Activated gamma-delta T cell treated with anti-CD3 and anti-CD28 coated beads, Interleukin-2, amount 50 U/mL, for 16 hours (primary cell): ENCODE measurements around the gene SYNE2.
"Not testable (repeated sequence)": the region's sequence is repeated elsewhere in the genome, so short reads cannot be mapped to it uniquely, and the experiment has no call there.

Source experiments
- DNase-seq: peaks from one replicate; pipeline ENCODE4 v3.0.0-alpha.2; 2020; ENCODE audit warnings: low read depth

The SYNE2 gene

DNA sequence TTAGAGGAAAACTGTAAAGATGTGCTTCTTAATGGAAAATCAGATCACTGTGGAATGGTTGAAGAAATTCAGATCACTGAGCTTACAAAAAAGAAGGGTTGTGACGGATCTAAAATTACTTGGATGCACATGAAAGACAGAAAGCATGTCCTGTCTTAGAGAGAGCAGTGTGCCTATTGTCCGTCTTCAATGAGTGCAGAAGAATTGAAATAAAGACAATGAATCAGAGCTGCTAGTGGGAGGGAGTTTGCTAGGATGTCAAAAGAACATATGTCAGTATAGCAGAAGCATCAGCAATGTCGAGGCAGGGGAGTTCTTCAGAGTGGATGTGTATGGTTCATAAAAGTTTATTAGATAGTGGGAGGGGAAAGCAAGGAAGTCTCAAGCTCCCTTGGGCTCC, 172.7 kb downstream of the SYNE2 start:
- DNase-seq, result no peak

- DNase-seq, result no peak
These were observed 173.8 kb downstream of the SYNE2 start for GRCh38 chr14:64026600-64026999.

GRCh38 chr14:64035143-64035542, 182.3 kb downstream of the SYNE2 start:
- no peak for DNase-seq

DNA sequence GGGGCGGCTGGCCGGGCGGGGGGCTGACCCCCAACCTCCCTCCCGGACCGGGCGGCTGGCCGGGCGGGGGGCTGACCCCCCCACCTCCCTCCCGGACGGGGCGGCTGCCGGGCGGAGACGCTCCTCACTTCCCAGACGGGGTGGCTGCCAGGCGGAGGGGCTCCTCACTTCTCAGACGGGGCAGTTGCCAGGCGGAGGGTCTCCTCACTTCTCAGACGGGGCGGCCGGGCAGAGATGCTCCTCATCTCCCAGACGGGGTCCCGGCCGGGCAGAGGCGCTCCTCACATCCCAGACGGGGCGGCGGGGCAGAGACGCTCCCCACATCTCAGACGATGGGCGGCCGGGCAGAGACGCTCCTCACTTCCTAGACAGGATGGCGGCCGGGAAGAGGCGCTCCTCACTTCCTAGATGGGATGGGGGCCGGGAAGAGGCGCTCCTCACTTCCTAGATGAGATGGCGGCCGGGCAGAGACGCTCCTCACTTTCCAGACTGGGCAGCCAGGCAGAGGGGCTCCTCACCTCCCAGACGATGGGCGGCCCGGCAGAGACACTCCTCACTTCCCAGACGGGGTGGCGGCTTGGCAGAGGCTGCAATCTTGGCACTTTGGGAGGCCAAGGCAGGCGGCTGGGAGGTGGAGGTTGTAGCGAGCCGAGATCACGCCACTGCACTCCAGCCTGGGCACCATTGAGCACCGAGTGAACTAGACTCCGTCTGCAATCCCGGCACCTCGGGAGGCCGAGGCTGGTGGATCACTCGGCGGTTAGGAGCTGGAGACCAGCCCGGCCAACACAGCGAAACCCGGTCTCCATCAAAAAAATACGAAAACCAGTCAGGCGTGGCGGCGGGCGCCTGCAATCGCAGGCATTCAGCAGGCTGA, 185.3 kb downstream of the SYNE2 start:
- not testable (repeated sequence) for DNase-seq

- no peak for DNase-seq
These were observed 186.2 kb downstream of the SYNE2 start for GRCh38 chr14:64038841-64039542.

GRCh38 chr14:64040044-64040443, 187.2 kb downstream of the SYNE2 start:
- DNase-seq, result no peak

DNA sequence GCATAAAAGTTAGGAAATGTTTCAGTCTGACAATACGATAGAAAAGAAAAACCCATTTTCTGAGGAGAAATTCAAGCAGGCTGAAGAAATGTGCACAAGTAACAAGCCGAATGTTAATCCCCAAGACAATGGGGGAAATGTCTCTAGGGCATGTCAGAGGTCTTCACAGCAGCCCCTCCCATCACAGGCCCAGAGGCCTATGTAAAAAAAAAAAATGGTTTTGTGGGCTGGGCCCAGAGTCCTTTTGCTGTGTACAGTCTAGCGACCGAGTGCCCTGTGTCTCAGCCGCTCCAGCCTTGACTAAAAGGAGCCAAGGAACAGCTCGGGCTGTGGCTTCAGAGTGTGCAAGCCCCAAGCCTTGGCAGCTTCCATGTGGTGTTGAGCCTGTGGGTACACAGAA, 190.5 kb downstream of the SYNE2 start:
- DNase-seq, result not testable (repeated sequence)

DNA sequence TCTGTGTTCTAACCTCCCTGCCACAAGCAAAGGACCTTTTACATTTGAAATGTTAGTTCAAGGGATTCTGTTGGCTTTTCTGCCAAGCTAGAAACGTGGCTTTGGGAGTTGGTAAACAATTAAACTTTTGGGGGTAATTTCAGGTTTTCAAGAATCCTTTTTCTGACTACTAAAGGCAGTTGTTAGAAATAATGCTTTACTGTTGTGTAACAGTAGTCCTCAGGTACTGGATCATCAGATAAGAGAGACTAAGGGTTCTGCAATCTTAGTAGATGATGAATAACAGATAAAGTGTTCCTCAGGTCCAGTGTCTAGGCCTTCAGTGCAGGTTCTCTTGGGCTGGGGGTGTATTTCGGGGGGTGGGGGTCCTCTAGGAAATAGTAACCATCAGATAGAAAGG, 192.3 kb downstream of the SYNE2 start:
- DNase-seq, result no peak

DNA sequence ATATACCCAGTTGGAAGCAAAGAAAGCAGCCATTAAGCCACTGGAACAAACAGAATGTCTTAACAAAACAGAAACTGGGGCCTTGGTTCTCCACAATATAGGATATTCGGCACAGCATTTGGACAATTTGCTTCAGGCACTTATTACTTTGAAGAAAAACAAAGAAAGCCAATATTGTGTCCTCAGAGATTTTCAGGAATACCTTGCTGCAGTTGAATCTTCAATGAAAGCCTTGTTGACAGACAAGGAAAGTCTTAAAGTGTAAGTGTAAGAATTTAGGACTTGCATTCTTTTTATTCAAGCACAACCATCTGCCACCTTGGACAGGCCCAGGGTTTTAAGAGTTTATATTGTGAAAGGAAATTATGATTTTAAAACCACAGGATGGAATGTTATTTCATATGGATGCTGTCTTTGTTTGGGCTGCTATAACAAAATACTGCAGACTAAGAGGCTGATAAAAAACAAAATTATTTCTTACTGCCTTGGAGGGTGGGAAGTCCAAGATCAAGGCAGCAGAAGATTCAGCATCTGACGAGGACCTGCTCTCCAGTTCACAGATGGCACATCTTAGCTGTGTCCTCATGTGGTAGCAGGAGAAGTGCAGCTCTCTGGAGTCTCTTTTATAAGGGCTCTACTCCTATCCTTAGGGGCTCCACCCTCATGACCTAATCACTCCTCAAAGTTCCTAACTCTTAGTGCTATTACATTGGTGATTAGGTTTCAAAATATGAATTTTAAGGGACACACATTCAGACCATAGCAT, 197.0 kb downstream of the SYNE2 start:
- DNase-seq, result no peak

- DNase-seq, result no peak
These were observed 201.2 kb downstream of the SYNE2 start for GRCh38 chr14:64053694-64054669.

GRCh38 chr14:64059454-64060198, 206.8 kb downstream of the SYNE2 start:
- DNase-seq, result no peak

DNA sequence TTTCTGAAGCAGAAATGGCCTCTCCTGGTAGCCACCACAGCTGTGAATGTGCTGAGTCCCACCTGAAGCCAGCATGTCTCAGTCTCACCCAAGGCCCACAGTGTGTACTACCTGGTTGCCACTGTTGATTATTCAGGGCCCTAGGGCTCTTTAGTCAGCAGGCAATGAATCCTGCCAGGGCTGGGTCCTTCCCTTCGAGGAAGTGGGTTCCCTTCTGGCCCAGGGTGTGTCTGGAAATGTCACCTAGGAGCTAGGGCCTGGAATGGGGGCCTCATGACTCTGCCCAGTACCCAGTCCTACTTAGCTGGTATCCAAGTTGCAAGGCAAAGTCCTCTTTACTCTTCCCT, 207.4 kb downstream of the SYNE2 start:
- no peak for DNase-seq

GRCh38 chr14:64060648-64061096, 207.9 kb downstream of the SYNE2 start:
- DNase-seq, result no peak

DNA sequence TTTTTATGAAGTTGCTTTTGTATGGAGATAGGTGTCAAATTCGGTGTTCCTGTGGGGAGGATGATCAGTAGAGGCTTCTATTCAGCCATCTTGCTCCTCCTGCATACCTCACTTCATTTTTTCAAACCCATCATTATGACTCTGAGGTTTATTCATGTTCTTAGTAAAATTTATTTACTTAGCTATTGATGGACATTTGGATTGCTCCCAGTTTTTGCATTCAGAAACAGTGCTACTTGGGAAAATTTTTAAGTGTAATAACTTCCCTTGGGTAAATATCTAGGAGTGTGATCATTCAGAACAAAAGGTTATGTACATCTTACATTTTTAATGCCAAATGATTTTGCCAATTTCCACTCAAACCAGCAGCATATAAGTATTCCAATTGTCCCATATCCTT, 208.3 kb downstream of the SYNE2 start:
- DNase-seq, result no peak

- DNase-seq, result no peak
These were observed 208.9 kb downstream of the SYNE2 start for GRCh38 chr14:64061706-64062105.

GRCh38 chr14:64062381-64063115, 209.7 kb downstream of the SYNE2 start:
- no peak for DNase-seq

- DNase-seq, result no peak
These were observed 211.6 kb downstream of the SYNE2 start for GRCh38 chr14:64064447-64064846.

- DNase-seq, result no peak
These were observed 217.0 kb downstream of the SYNE2 start for GRCh38 chr14:64069634-64070359.

DNA sequence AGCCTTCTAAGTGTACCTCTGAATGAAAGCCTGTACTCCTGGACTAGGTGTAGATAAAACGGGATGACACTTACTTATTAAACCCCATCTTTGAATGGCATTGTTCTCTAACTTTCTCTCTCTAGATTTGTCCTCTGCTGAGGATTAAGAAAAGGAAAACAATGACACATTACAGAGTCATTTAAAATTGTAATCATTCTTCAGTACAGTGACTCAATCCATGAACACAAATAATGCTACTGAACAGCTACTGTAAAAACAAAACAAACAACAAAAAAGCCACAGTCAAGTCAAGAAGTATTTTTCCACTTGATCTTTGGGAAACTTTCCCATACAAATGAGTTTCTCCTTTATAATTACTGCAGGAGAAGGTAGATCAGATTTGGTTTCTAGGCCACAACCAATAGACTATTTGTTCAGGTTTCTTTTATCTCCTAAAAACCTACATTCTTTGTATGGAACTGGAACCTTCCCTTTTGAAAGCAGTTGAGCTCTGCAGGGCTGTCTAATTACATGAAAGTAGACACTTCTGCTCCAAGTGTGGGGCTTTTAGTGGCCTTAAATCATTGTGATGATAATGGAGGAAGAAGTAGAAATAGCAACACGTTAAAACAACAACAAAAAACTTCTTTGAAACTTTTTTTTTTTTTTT, 222.3 kb downstream of the SYNE2 start:
- no peak for DNase-seq
